Fibroblast of the conjunctiva (primary cell): ENCODE results near the gene PCNX4.

Source experiments
- DNase-seq: peaks from one replicate; pipeline ENCODE4 v3.0.0-alpha.2; 2010; ENCODE audit warnings: low read depth

Gene PCNX4

DNA sequence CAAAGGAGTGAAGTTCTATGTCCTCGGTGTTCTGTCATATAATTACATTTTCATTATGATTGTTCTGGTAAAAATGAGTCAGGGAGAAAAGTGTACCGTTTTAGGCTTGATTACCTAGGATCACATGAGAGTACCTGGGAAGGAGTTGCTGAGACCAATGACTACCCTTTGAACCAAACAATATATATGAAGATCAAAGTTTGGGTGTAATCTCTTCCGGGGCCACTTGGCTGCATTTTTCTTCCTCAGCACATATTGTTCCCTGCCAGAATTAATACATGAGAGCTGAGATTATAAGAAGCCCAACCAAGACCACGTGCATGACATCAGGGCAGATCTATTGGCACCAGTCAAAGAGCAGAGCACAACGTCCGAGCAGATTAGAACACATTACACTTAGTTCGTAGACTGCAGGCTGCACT lies 114.5 kb downstream of the PCNX4 start:
- DNase-seq: no peak

DNA sequence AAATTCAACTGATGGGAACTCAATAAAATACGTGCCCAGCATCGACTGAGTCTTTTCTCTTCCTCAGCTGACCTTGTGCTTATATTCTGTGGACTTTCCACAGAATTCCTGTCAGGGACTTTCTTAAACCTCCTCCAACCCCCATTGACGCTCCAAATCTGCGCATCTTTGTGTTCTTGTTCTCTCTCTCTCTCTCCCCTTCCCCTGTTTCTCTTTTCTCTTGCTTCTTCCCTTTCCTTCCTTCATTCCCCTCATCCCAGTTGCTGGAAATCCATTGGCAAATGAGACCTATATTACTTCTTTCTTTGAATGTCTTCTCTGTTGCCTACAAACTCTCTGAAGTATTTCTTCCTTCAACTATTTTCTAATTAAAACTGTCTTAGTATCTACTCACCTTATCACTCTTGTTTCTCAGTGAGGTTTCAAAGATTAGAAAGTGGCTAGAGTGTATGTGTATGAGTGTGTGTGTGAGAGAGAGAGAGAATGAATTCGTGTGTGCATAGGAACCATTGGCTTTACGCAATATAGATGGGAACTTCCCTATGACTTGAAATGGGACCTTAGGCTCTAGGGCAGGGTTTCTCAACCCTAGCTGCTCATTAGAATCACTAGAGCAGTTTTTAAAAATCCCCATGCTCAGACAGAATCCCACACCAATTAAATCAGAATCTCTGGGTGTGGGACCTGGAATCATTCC lies 115.3 kb downstream of the PCNX4 start:
- no peak for DNase-seq

DNA sequence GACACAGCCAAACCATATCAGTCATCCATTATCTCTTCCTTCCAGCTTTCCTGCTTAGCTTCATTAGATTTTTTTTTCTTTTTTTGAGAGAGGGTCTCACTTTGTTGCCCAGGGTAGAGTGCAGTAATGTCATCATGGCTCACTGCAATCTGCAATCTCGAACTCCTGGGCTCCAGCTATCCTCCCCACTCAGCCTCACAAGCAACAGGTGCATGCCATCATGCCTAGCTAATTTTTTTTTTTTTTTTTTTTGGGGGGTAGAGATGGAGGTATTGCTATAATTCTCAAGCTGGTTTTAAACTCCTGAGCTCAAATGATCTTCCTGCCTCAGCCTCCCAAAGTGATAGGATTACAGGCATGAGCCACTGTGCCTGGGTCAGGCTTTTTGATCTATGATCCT lies 119.0 kb downstream of the PCNX4 start:
- no peak for DNase-seq

DNA sequence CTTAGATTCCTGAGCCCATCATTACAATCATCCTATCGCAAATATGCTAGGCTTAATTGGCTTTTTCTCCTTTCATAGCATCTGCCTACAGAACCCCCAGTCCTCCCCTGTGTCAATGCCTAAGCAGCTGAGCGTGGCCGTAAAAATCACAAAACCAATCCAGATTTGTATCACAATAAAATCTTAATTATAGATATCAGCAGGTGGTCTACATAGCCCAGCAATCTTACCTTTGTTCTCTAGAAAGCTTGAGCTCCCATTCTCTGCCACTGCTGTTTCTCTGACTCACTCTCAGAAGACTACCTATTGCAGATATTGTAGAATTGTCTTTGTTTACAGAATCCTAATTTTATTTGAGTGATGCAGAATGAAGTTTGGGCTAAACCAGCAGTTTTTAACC lies 119.4 kb downstream of the PCNX4 start:
- DNase-seq: no peak

DNA sequence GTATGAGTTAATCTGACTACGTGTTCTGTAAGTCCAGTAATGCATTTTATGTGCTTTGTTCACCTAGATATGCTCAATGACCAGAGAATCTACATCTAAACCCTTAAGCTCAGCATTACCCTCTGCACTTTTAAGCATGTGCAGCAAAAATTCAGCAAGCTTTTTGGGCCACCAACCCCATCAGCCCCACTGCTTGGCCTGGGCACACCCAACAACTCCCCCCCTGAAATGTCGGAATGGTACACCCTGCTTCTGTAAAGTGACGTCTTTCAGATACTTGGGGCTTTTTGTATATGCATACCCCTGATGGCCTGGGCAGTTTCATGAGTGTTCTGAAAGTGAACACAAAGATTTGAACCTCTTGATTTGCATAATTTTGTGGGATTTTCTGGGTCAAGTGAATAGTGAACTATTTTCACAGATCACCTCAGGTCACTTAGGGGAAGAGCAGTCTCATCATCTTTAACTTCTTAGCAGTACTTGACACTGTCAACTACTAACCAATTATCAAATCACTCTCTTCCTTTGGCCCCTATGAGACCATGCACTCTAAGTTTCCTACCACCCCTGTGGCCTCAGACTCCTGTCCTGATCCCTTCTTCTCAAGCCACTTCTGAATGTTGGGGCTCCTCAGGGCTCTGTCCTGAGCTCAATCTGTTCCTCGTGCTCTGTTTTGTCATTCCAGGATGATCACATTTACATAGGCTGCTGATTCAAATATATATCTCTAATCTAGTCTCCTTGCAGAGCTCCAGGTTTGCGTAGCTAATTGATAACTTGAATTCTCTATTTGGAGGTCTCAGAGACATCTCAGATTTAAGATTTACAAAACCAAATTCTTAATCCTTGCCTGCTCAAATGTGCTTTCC lies 121.0 kb downstream of the PCNX4 start:
- DNase-seq: no peak

DNA sequence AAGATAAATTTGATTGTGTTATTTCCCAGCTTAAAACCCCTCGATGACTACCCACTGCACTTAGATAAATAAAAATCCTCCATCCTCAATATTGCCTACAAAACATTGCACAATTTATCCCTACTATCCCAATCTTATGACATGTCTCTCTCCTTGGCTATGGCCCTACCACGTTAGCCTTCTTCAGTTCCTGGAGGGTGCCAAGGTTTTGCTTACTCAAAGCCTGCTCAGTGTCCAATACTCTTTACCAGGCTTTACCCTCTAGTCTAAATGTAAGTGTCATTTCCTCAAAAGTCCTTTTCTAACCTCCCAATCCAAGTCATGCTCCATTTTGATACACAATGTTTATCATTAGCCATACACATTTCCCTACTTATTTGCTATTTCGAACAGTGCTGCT lies 122.3 kb downstream of the PCNX4 start:
- DNase-seq: no peak

DNA sequence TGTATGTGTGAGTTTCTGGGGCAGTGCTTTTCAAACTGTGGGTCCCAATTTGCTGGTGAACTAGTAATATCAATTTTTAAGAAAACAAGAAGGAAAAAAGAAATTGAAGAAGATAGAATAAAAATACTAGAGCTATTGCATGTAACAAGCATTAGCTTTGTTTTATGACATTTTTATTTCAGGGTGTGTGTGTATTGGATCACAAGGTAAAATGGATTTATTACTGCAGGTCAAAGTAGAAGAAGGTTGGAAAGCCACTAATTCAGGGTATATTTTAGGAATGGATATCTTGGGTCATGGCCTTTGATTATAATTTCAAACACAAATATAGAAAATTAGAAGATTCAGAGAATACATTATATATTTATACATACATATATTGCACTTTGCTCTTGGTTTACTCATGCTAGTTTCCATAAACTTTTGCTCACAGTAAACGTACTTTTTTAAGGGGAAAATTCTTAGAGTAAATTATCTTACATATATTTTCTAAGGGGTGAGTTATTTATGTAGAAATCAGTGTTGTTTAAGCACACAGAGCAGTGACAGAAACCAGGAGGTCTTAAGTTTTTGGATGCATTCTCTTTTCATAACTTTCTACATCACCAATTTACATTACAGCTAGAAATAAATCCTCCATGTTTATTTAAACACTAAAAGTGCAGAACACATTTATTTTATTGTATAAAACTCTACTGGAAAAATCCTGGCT lies 122.8 kb downstream of the PCNX4 start:
- DNase-seq: no peak

DNA sequence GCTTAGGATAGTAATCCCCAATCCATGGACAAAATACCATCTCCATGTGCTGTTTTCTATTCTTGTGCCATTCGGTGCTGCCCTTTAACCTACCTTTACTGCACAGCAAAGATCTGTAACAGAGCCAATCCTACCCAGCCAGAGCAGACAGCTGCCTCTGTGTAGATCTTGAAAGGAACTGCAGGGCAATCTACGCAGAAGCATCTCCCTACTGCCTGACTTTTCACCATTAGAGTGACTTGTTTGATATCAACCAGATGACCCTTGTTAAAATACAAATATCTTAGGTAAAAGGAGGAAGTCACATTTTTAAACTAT lies 123.4 kb downstream of the PCNX4 start:
- DNase-seq: no peak

DNA sequence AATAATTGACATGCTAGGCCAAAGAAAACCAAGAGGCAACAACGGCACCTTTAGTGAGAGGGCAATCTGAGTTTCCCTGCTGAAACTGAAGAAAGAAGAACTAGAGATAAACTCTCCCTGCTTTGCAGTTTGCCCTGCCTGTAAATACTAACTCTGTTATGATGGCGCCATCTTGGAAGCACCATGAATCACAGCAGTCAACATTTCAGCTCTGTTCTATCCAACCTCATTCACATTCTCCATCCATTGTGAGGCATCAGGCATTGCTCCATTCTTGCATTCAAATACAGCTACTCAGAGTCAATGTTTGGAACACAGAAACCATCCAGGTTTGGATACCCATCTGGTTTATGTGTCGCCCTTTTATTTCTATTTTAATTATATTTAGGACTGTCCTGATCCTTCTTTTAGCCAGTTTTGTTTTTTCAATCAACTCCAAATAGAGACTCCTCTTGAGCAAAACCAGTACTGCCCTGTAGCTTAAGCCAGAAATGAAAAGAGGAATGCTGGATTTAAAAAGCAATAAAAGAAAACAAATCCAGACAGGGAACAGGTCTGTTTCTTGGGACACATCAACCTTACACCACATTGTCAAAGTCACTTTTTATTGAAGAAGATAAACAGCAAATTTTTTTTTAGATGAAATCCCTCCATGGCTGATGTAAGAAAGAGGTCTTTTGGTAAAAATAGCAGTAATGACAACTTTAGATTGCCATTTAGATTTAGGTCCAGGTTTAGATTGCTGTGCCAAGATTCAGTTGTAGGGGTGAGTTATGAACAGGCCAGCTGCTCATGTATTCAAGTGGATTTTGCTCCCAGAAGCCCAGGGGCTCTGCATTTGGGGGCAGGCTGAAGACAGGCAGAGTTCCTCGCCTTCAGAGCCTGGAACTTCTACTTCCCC lies 124.0 kb downstream of the PCNX4 start:
- no peak for DNase-seq

DNA sequence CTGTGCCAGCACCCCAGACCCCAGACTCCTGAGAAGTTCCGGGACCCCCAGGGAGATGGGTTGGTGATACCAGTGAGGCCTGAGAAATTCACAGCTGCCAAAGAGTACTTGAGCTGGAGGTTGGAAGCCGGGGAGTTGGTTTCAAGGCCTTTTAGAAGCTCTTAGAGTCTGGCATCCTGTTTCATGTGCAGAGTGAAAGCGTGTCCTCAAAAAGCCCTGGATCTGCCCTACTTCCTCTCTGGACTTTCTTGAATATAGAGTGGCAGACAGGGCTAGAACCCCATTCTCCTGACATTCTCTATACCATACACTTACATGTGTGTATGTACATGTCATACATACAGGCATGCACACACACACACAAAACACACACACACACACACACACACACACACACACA lies 126.0 kb downstream of the PCNX4 start:
- DNase-seq: no peak
